Activated CD8-positive, alpha-beta memory T cell treated with anti-CD3 and anti-CD28 coated beads, Interleukin-2, amount 50 U/mL, for 48 hours (primary cell): Measurements from ENCODE around the gene ZNF583.

Experiments
- DNase-seq: peaks from one replicate; pipeline ENCODE4 v3.0.0-alpha.2; 2020

The ZNF583 gene

GRCh38 chr19:56476093-56476492 lies 72.0 kb downstream of the ZNF583 start:
- DNase-seq, result no peak
